OCI-LY1 (cell line): Measurements from ENCODE around the gene ST3GAL3.

ENCODE experiments used
- H2AFZ ChIP-seq: fragments of 200-600 bp; sonication (generic), shearing (Covaris generic); 2 replicates; pipeline ENCODE4 v1.6.0; 2014; ENCODE audit warnings: antibody characterized with exemption, mild to moderate bottlenecking, low read length
- H3F3A ChIP-seq: fragments of 200-600 bp; sonication (generic), shearing (Covaris generic); 2 replicates; pipeline ENCODE4 v1.6.0; 2014; ENCODE audit warnings: mild to moderate bottlenecking, antibody characterized with exemption, low read length, moderate library complexity; ENCODE audit not compliant: insufficient read depth
- H3K27ac ChIP-seq: fragments of 200-600 bp; sonication (generic); 2 replicates; pipeline ENCODE4 v1.5.1; 2014; ENCODE audit warnings: low read length, mixed run types, mild to moderate bottlenecking, low read depth; ENCODE audit not compliant: poor library complexity, severe bottlenecking
- H3K27me3 ChIP-seq: fragments of 200-600 bp; sonication (generic); 2 replicates; pipeline ENCODE4 v1.6.0; 2014; ENCODE audit warnings: antibody characterized with exemption, mild to moderate bottlenecking, low read length, moderate library complexity; ENCODE audit not compliant: insufficient read depth
- H3K36me3 ChIP-seq: fragments of 200-600 bp; sonication (generic); 2 replicates; pipeline ENCODE4 v1.6.1; 2014; ENCODE audit warnings: mild to moderate bottlenecking, antibody characterized with exemption, low read length, moderate library complexity, mixed read lengths; ENCODE audit not compliant: insufficient read depth
- H3K4me1 ChIP-seq: fragments of 200-600 bp; sonication (generic); 2 replicates; pipeline ENCODE4 v1.5.1; 2014; ENCODE audit warnings: mild to moderate bottlenecking, low read length, moderate library complexity; ENCODE audit not compliant: insufficient read depth, severe bottlenecking
- H3K4me2 ChIP-seq: fragments of 200-600 bp; sonication (generic), shearing (Covaris generic); 2 replicates; pipeline ENCODE4 v1.6.1; 2014; ENCODE audit warnings: low read length
- H3K4me3 ChIP-seq: fragments of 200-600 bp; sonication (generic); 2 replicates; pipeline ENCODE4 v1.5.1; 2014; ENCODE audit warnings: low read length, low read depth, mild to moderate bottlenecking, mixed read lengths; ENCODE audit not compliant: poor library complexity, severe bottlenecking
- H3K79me2 ChIP-seq: fragments of 200-600 bp; shearing (Covaris generic); 2 replicates; pipeline ENCODE4 v1.6.1; 2016; ENCODE audit warnings: mixed run types, low read length, mixed read lengths; ENCODE audit not compliant: insufficient read depth
- H3K9ac ChIP-seq: fragments of 200-600 bp; sonication (generic), shearing (Covaris generic); 2 replicates; pipeline ENCODE4 v1.6.1; 2014; ENCODE audit warnings: mild to moderate bottlenecking, low read length, mixed read lengths
- H3K9me2 ChIP-seq: fragments of 200-600 bp; sonication (generic), shearing (Covaris generic); 2 replicates; pipeline ENCODE4 v1.6.1; 2014; ENCODE audit warnings: low read depth, mild to moderate bottlenecking, low read length, mixed read lengths
- H3K9me3 ChIP-seq: fragments of 200-600 bp; shearing (Covaris generic); 2 replicates; pipeline ENCODE4 v1.6.1; 2014; ENCODE audit warnings: low read length, mixed read lengths
- H4K20me1 ChIP-seq: fragments of 200-600 bp; sonication (generic), shearing (Covaris generic); 2 replicates; pipeline ENCODE4 v1.6.0; 2016; ENCODE audit warnings: mild to moderate bottlenecking, low read length; ENCODE audit not compliant: insufficient read depth
- CTCF ChIP-seq: fragments of 200-600 bp; sonication (generic), shearing (Covaris generic); IDR thresholded peaks from 2 replicates; pipeline ENCODE4 v1.5.1; 2017; ENCODE audit warnings: mild to moderate bottlenecking, antibody characterized with exemption, low read length, moderate library complexity, mixed read lengths
- EZH2 ChIP-seq: fragments of 200-600 bp; sonication (generic), shearing (Covaris generic); IDR thresholded peaks from 2 replicates; pipeline ENCODE4 v1.8.0; 2017; ENCODE audit warnings: borderline replicate concordance, mixed run types, mild to moderate bottlenecking, antibody characterized with exemption, low read length, moderate library complexity, mixed read lengths

Gene ST3GAL3

DNA sequence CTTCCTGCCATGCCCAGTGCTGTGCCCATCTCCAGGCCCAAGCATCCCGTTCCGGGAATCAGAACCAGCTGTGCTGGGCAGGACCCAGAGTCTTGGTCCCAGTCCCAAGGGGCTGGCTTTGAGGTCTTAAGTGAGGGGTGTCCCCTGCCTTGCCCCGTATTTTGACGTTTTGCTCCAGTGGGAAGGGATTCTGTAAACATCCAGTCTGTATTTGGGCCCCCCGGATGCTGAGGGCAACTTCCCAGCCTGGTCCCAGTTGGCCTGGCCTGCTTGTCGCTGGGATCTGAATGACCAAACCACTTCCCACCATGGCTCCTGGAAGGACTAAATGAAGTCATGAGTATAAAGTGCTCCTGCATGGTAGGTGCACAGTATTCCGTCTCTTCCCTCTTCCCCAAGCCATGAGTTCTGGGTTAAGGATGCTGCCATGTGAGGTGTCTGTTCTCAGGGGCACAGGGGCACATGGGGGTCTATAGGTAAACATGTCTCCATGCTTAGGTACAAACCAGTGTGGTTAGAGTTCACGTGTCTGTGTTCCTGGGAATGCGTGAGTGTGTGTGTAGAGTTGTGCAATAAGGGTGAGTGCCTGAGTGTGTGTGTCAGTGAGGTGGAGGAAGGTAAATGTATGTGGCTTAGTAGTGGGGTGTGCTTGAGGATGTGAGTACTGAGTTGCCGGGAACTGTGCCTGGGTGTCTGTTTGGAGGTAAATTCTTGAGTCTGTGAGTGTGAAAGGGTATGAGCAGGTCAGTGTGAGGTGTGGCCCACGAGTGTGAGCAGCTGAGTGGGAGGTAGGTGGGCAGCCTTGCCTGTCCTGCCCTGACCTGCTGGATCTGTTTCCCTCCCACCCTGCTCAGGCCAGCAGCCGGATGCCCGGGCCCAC is 273.2 kb downstream of the ST3GAL3 start:
- Histone ChIP-seq H3K79me2 (no peaks in the 10 kb centered on the region), H3K9me3 (no peaks in the 10 kb centered on the region), H2AFZ (no peak overlapping the region), H3K27me3 (0 out of 2 replicates have a peak, but pooled peaks cover 8% of the 10 kb centered on the region), H3K4me1 (peaks cover 32% of the 10 kb centered on the region), H3K4me3 (peak overlapping the region; percentile 56), H3K27ac (no peak overlapping the region), H4K20me1 (no peaks in the 10 kb centered on the region), H3K36me3 (peaks cover 31% of the 10 kb centered on the region), H3K9ac (no peak overlapping the region; the same call in 1 of the 2 replicates), H3K4me2 (peak overlapping the region; percentile 52; the same call in 1 of the 2 replicates), H3F3A (peaks cover 4% of the 10 kb centered on the region; the same call in 1 of the 2 replicates), H3K9me2 (no peaks in the 10 kb centered on the region)
- TF ChIP-seq CTCF (no peak), EZH2 (no peak)
